Calu3 (cell line): ENCODE measurements around the gene ATP6V1B1. TPM values are rescaled to one million over a fixed set of nuclear protein-coding genes. Genes with fewer than 3 reads are reported as not detected.

Experiments
- BruUV-seq: library from RNA; stranded (reverse); fragments of 400-500 nt; replicated peaks from 2 replicates; lab custom pipeline; 2021; lab: Mats Ljungman, UMichigan
- CTCF ChIA-PET: fragments of 300-600 bp; sonication (Branson Sonifier 250); formaldehyde crosslinking; loops from one replicate; lab custom pipeline; 2022; ENCODE audit warnings: antibody characterized with exemption; lab: Charles Lee
- DNase-seq: peaks from one replicate; pipeline ENCODE4 v3.0.0; 2022
- H3K27ac Mint-ChIP-seq: one replicate; pipeline ENCODE4 v1.8.0; 2022; ENCODE audit warnings: mixed read lengths; ENCODE audit not compliant: unreplicated experiment
- H3K27me3 Mint-ChIP-seq: one replicate; pipeline ENCODE4 v1.8.0; 2022; ENCODE audit warnings: mixed read lengths; ENCODE audit not compliant: unreplicated experiment
- H3K36me3 Mint-ChIP-seq: one replicate; pipeline ENCODE4 v1.8.0; 2022; ENCODE audit warnings: mild to moderate bottlenecking, moderate library complexity, mixed read lengths; ENCODE audit not compliant: insufficient read depth, unreplicated experiment
- H3K4me1 Mint-ChIP-seq: one replicate; pipeline ENCODE4 v1.8.0; 2022; ENCODE audit warnings: mild to moderate bottlenecking, low read depth, mixed read lengths; ENCODE audit not compliant: unreplicated experiment
- H3K4me3 Mint-ChIP-seq: one replicate; pipeline ENCODE4 v1.8.0; 2022; ENCODE audit warnings: mild to moderate bottlenecking, low read depth, moderate library complexity, mixed read lengths; ENCODE audit not compliant: unreplicated experiment
- H3K9me3 Mint-ChIP-seq: one replicate; pipeline ENCODE4 v1.8.0; 2022; ENCODE audit warnings: low read depth, mixed read lengths; ENCODE audit not compliant: unreplicated experiment
- CTCF ChIP-seq: fragments of 200-600 bp; IDR thresholded peaks from one replicate; pipeline ENCODE4 v1.8.0; 2022; ENCODE audit warnings: antibody characterized with exemption; ENCODE audit not compliant: unreplicated experiment
- intact Hi-C: fragments of 100-400 bp; cut with micrococcal nuclease; formaldehyde crosslinking; loops from one replicate; pipeline ENCODE4 v1.10.0; 2022; ENCODE audit not compliant: unreplicated experiment
- total RNA-seq: library from RNA; stranded (reverse); gene quantifications from 2 replicates; pipeline ENCODE4 v1.2.3, GENCODE V29; 2022

ATP6V1B1 gene
- total RNA-seq, 1 experiment from 2014 or later = not detected

GRCh38 chr2:70957798-70958197 is 22.1 kb downstream of the ATP6V1B1 start:
- peaks cover 89% of the 10 kb centered on the region for H3K27me3 Mint-ChIP-seq
- TF ChIP-seq CTCF = no peak
- no peak for DNase-seq
- H3K27ac Mint-ChIP-seq = no peak overlapping the region
- H3K36me3 Mint-ChIP-seq = no peaks in the 10 kb centered on the region
- BruUV-seq = no TSS peak
- CTCF ChIA-PET = interaction anchor here (0.5 kb wide), 1 partner anchor 509 kb away, joined by 3 read pairs; no protein-coding TSS in a partner anchor
- H3K4me3 Mint-ChIP-seq = no peak overlapping the region
- intact Hi-C loops = no loop called here
- H3K4me1 Mint-ChIP-seq = no peaks in the 10 kb centered on the region
- no peaks in the 10 kb centered on the region for H3K9me3 Mint-ChIP-seq

GRCh38 chr2:70958759-70959158 is 23.1 kb downstream of the ATP6V1B1 start:
- Mint-ChIP-seq H3K4me1 (no peaks in the 10 kb centered on the region), H3K9me3 (no peaks in the 10 kb centered on the region), H3K36me3 (no peaks in the 10 kb centered on the region), H3K4me3 (no peak overlapping the region), H3K27me3 (peaks cover 89% of the 10 kb centered on the region), H3K27ac (no peak overlapping the region)
- intact Hi-C loops = no loop called here
- no peak for DNase-seq
- CTCF ChIA-PET = no interaction called here
- BruUV-seq = no TSS peak
- no peak for TF ChIP-seq CTCF

- TF ChIP-seq CTCF = no peak
- no peak overlapping the region for H3K27ac Mint-ChIP-seq
- no peak overlapping the region for H3K4me3 Mint-ChIP-seq
- no peak for DNase-seq
- intact Hi-C loops = no loop called here
- H3K27me3 Mint-ChIP-seq = peaks cover 89% of the 10 kb centered on the region
- CTCF ChIA-PET = no interaction called here
- no peaks in the 10 kb centered on the region for H3K4me1 Mint-ChIP-seq
- no peaks in the 10 kb centered on the region for H3K36me3 Mint-ChIP-seq
- no peaks in the 10 kb centered on the region for H3K9me3 Mint-ChIP-seq
- no TSS peak for BruUV-seq
Measured at GRCh38 chr2:70959271-70959761, 23.6 kb downstream of the ATP6V1B1 start.

GRCh38 chr2:70959851-70960832 is 24.4 kb downstream of the ATP6V1B1 start:
- Mint-ChIP-seq H3K4me3 (no peak overlapping the region), H3K9me3 (no peaks in the 10 kb centered on the region), H3K4me1 (peaks cover 8% of the 10 kb centered on the region), H3K27ac (no peak overlapping the region), H3K27me3 (peaks cover 89% of the 10 kb centered on the region), H3K36me3 (peaks cover 3% of the 10 kb centered on the region)
- peak; percentile 19 for TF ChIP-seq CTCF
- no peak for DNase-seq
- no TSS peak for BruUV-seq
- CTCF ChIA-PET = no interaction called here
- intact Hi-C loops = no loop called here
